ENCODE measurements around the gene ULK4.
"Not testable (repeated sequence)": the region's sequence is repeated elsewhere in the genome, so short reads cannot be mapped to it uniquely, and the experiment has no call there.

The ULK4 gene

GRCh38 chr3:41503998-41504623 is 457.8 kb downstream of the ULK4 start:
- DNase-seq (ENCODE audit: low read depth in 2 of 2) = no peak

DNA sequence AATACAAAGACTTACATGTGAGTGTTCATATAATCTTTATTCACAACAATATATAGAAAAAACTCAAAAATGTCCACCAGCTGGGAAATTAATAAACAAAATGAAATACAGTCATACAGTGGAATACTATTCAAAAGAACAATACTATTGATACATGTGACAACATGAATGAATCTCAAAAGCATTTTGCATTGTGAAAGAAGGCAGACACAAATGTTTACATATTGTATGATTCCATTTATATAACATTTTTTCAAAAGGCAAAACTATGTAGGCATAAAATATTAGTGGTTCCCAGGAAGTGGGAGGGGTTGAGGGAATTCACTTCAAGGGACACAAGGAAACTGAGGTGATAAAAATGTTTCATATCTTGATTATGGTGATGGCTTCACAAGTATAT is 459.4 kb downstream of the ULK4 start:
- no peak for DNase-seq (ENCODE audit: low read depth in 2 of 2)

GRCh38 chr3:41502023-41502422 is 459.9 kb downstream of the ULK4 start:
- peak; percentile 20 to 24 for DNase-seq (ENCODE audit: low read depth in 2 of 2)

- DNase-seq (ENCODE audit: low read depth in 2 of 2) = no peak
Measured at GRCh38 chr3:41498847-41499246, 463.1 kb downstream of the ULK4 start.

GRCh38 chr3:41490360-41490759 is 471.5 kb downstream of the ULK4 start:
- no peak for DNase-seq (ENCODE audit: low read depth in 2 of 2)

DNA sequence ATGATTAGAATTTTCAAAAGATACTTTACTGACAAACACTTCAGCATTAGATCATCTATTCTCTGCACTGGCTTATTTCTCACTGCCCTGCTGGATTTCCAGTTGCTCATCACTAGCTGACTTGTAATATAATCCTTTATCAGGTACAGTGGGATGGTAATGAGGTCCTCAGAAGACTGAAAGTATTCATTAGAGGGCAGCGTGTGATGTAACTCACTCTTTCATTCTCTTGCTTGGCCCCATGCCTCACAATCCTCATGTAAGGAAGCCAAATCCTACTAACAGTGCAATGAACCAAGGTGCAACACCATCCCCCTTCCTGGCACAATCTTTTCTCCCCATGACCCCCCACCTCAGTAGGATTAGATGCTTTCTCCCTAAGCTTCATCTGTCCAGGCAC is 472.7 kb downstream of the ULK4 start:
- no peak for DNase-seq (ENCODE audit: low read depth in 2 of 2)

- DNase-seq (ENCODE audit: low read depth in 2 of 2) = no peak
Measured at GRCh38 chr3:41488501-41488900, 473.4 kb downstream of the ULK4 start.

DNA sequence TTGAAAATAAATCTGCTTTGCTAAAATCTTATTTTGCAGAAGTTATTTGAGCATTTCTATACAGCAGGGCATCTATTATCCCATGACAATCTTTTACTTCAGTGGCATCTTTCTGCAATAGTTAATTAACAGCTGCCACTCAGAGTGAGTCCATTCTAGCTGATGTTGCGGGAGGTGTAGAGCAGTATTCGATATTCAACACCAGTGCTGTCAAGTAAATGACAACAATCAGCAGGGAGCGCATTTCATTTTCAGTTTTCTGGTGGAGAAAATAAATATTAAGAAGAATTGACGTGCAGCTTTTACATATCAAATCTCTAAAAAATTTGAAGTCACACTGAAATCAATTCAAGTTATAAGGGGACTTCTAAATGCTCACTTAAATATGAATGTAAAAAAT is 476.4 kb downstream of the ULK4 start:
- DNase-seq (ENCODE audit: low read depth in 2 of 2) = no peak

DNA sequence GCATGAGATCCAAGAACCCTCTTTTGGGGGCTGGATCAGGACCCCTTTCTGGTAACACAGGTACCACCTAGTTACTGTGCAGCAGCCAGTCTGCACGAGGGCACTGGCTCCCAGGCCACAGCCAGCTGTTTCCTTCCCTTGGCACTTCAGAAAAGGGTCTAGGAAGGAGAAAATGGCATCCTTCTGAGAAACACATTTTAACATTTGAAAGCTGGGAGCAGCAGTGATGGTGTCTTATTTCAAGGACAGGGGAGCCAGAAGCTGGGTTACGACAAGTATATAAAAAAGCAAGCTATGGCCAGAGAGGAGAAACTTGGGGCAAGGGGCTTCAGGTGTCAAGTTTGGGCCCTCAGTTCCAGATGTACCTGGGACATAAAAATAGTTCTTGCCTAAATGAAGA is 479.8 kb downstream of the ULK4 start:
- DNase-seq (ENCODE audit: low read depth in 2 of 2) = no peak

GRCh38 chr3:41478278-41478677 is 483.6 kb downstream of the ULK4 start:
- DNase-seq (ENCODE audit: low read depth in 2 of 2) = no peak

DNA sequence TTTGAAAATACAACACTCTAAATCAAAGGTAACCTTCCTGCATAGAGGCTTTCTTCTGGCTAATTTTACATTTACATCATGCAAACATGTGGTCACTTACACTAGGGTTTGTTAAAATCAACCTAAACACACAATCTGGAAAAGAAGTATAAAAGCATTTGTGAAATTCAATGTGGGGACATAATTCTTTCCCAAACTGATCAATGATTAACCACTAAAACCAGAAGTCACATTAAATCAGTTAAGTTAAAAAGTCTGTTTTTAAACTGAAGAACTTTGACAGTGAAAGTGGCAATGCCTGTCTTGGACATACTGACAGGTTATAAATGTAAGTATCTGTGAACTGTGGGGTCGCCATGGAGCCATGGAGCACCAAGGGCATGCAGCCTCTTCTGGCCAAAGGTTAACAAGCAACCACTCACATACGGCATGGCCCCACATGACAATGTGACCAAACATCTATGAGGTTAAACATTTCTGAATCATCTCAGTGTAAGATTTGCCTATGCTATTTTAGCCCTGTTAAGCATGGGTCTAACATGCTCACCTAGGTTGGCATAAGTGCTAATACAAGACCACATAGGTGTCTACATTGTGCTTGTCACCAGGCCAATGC is 484.4 kb downstream of the ULK4 start:
- no peak for DNase-seq (ENCODE audit: low read depth in 2 of 2)

- DNase-seq (ENCODE audit: low read depth in 2 of 2) = no peak
Measured at GRCh38 chr3:41469083-41469482, 492.8 kb downstream of the ULK4 start.

DNA sequence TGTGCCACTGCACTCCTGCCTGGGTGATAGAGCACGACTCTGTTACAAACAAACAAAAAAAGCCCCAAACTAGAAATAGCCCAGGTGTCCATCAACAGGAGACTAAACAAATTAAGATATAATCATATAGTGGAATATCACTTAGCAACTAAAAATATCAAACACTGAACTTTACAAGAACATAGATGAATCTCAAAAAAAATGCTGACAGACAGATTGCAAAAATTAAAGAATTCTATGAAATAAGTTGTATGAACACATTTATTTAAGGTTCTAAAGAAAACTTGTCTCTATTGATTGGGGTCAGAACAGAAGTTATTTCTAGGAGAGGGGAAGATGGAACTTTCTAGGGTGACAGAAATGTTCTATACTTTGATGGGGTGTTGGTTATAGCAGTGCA is 494.4 kb downstream of the ULK4 start:
- DNase-seq (ENCODE audit: low read depth in 2 of 2) = no peak

DNA sequence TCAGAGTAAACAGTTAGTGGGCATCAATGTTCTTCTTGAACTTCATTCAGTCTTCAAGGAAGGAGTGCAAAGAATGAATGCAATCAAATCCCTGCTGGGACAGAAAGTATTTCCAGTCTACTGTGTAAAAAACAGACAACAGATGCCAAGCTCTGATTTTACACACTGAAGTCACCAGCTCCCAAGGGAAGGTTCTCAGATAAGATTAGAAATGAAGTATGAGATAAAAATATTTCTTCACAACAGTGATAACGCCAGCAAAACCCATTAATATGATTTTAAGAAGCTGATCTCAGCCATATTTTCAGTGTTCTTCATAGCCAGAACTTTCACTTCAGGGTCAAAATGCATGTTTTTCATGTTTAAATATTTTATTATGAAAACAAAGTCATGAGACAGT is 497.0 kb downstream of the ULK4 start:
- no peak for DNase-seq (ENCODE audit: low read depth in 2 of 2)

GRCh38 chr3:41464401-41464800 is 497.5 kb downstream of the ULK4 start:
- DNase-seq (ENCODE audit: low read depth in 2 of 2) = no peak

- DNase-seq (ENCODE audit: low read depth in 2 of 2) = no peak
Measured at GRCh38 chr3:41462103-41462691, 499.7 kb downstream of the ULK4 start.

DNA sequence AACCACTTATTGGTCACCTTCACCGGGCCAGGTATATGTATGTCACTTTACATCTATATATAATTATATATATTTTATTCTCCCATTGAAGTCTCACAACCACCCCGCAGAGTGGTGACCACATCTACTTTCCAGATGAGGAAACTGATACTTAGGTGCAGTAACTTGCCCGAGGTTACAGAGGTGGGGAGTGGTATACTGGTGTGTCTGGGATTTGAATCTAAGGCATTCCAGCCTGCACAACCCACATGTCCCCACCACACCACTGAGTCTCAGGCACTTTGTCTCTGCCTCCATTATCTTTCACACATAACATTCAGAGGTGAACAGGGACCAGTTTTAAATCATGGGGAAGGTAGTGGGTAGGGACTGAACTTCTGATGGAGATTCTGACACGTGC is 501.2 kb downstream of the ULK4 start:
- DNase-seq (ENCODE audit: low read depth in 2 of 2) = no peak

- DNase-seq (ENCODE audit: low read depth in 2 of 2) = no peak
Measured at GRCh38 chr3:41457176-41457575, 504.7 kb downstream of the ULK4 start.

- no peak for DNase-seq (ENCODE audit: low read depth in 2 of 2)
Measured at GRCh38 chr3:41456162-41456561, 505.7 kb downstream of the ULK4 start.

DNA sequence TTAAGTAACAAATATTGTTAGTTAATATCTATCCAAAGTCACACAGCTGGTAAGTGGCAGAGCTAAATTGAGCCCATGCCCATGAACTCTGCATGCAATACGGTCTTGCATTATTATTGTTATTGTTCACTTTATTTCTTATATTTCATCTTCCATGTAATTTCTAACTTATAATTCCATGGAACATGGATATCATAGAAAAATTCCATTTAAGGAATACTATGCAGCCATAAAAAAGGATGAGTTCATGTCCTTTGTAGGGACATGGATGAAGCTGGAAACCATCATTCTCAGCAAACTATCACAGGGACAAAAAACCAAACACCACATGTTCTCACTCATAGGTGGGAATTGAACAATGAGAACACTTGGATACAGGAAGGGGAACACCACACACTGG is 508.3 kb downstream of the ULK4 start:
- DNase-seq (ENCODE audit: low read depth in 2 of 2) = not testable (repeated sequence)

DNA sequence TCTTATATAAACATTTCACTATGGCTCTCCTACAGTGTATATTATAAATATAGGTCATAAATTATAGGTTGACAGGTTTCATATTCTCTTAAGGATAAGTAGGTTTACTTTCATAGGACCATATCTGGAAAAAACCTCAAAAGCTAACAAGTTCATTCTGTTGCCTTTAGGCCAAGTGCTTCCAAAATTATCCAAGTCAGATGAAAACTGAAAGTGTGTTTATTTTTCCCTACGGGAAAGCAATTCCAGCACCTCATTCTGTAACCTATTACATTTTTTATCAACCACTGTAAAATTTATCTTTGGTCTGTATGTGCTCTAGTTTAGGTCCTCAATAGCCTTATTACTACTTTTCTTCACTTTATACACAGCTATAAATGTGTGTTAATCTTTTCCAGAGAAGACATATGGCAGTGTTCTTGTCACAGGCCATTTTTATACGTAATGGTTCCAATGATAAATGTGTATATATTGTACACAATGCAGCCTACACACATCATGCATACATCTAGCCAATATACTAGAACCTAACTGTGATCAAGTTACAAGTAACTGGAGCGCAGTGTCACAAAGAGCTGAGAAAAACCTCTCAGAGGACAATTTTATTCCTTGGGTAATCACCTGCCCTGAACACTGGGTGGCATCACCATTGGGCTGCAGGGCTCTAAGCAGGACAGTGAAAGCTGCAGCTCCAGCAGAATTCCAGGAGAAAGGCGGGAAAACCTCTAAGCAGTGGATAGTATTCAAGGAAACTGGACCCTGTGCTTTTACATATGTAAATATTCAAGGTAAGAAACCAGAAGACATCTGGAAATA is 511.3 kb downstream of the ULK4 start:
- no peak for DNase-seq (ENCODE audit: low read depth in 2 of 2)

GRCh38 chr3:41448396-41448795 is 513.5 kb downstream of the ULK4 start:
- DNase-seq (ENCODE audit: low read depth in 2 of 2) = no peak

GRCh38 chr3:41447701-41448100 is 514.2 kb downstream of the ULK4 start:
- no peak for DNase-seq (ENCODE audit: low read depth in 2 of 2)

Measured in fibroblast of skin of left quadriceps (primary cell).